ENCODE results near the gene MACROD2.

The MACROD2 gene

GRCh38 chr20:14525426-14525825 is 530.1 kb downstream of the MACROD2 start (continued):
- TF ChIP-seq ZBTB49 (tag by site-specific recombination; IDR thresholded peaks at IDR 0.05; ENCODE audit: low read depth) (no peak), ZNF280C (tag by site-specific recombination; IDR thresholded peaks at IDR 0.05) (no peak)

GRCh38 chr20:14526891-14527290 is 531.6 kb downstream of the MACROD2 start:
- Histone ChIP-seq H3K4me3 (ENCODE audit: low read depth, low read length) (no peak overlapping the region), H3K36me3 (ENCODE audit: control insufficient read depth in 2 of 2, insufficient read depth in 1 of 2, low read length in 2 of 2) (no peaks in the 10 kb centered on the region), H3K27ac (ENCODE audit: extremely low read depth, low read depth, low read length) (no peak overlapping the region), H3K9me3 (ENCODE audit: control insufficient read depth, insufficient read depth, low read depth, low read length) (no peaks in the 10 kb centered on the region), H3K4me1 (ENCODE audit: control insufficient read depth, insufficient read depth, low read length) (no peaks in the 10 kb centered on the region)
- POLR2A ChIA-PET: no interaction called here
- CTCF ChIA-PET: no interaction called here
- no peak for TF ChIP-seq ZBTB7A (tag by site-specific recombination; IDR thresholded peaks at IDR 0.05; ENCODE audit: low read depth)
- TF ChIP-seq EGR2 (tag by site-specific recombination; IDR thresholded peaks at IDR 0.05; ENCODE audit: low read depth): no peak
- TF ChIP-seq ZNF610 (tag by site-specific recombination; IDR thresholded peaks at IDR 0.05; ENCODE audit: borderline replicate concordance): no peak
- no peak for TF ChIP-seq ZNF776 (tag by site-specific recombination; IDR thresholded peaks at IDR 0.05; ENCODE audit: borderline replicate concordance)
- no peak for TF ChIP-seq PRDM4 (tag by site-specific recombination; IDR thresholded peaks at IDR 0.05)
- no peak for TF ChIP-seq ZNF146 (tag by site-specific recombination; IDR thresholded peaks at IDR 0.05)
- TF ChIP-seq ZNF426 (tag by site-specific recombination; IDR thresholded peaks at IDR 0.05): no peak
- no peak for TF ChIP-seq ZNF148 (tag by site-specific recombination; IDR thresholded peaks at IDR 0.05; ENCODE audit: borderline replicate concordance)
- TF ChIP-seq ZNF211 (tag by site-specific recombination; IDR thresholded peaks at IDR 0.05; ENCODE audit: low read depth): no peak
- TF ChIP-seq ZSCAN30 (tag by site-specific recombination; IDR thresholded peaks at IDR 0.05): no peak
- no peak for TF ChIP-seq ZNF354C (tag by site-specific recombination; IDR thresholded peaks at IDR 0.05; ENCODE audit: borderline replicate concordance, low read depth)
- TF ChIP-seq ZNF658 (tag by site-specific recombination; IDR thresholded peaks at IDR 0.05): no peak

GRCh38 chr20:14531786-14532185 is 536.5 kb downstream of the MACROD2 start:
- no peak overlapping the region for H3K4me3 ChIP-seq (ENCODE audit: low read depth, low read length)
- H3K36me3 ChIP-seq (ENCODE audit: control insufficient read depth in 2 of 2, insufficient read depth in 1 of 2, low read length in 2 of 2): no peaks in the 10 kb centered on the region
- TF ChIP-seq ZIC2 (tag by site-specific recombination; IDR thresholded peaks at IDR 0.05): no peak
- no peak for TF ChIP-seq GLIS2 (tag by site-specific recombination; IDR thresholded peaks at IDR 0.05)
- TF ChIP-seq ZEB2 (tag by site-specific recombination; IDR thresholded peaks at IDR 0.05): no peak
- ChIA-PET CTCF (no interaction called here), POLR2A (no interaction called here)
- H3K9me3 ChIP-seq (ENCODE audit: control insufficient read depth, insufficient read depth, low read depth, low read length): no peaks in the 10 kb centered on the region
- no peak overlapping the region for H3K27ac ChIP-seq (ENCODE audit: extremely low read depth, low read depth, low read length)
- H3K4me1 ChIP-seq (ENCODE audit: control insufficient read depth, insufficient read depth, low read length): no peaks in the 10 kb centered on the region
